ENCODE results near the gene AMH.
A peak's percentile ranks its signal among the peaks of the same experiment; 100 is the strongest.

Gene AMH

GRCh38 chr19:2221918-2222317 lies 27.2 kb upstream of the AMH start:
- no peak for DNase-seq

DNA sequence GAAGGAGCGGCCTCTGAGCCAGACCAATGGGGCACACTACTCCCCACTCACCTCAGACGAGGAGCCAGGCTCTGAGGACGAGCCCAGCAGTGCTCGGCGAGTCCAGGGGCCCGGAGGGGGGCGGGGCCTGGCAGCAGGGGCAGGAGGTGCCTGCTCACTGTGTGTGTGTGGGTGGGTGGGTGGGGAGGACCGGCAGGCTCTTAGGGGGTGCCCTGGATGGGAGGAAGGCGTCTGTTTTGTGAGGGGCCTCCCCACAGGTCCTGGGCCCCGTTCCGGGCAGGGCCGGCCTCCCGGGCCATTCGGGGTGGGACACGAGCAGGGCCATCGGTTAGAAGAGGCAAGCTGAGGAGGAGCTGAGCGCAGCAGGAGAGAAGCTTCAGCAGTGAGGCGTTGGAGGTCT lies 25.7 kb upstream of the AMH start:
- DNase-seq = no peak

DNA sequence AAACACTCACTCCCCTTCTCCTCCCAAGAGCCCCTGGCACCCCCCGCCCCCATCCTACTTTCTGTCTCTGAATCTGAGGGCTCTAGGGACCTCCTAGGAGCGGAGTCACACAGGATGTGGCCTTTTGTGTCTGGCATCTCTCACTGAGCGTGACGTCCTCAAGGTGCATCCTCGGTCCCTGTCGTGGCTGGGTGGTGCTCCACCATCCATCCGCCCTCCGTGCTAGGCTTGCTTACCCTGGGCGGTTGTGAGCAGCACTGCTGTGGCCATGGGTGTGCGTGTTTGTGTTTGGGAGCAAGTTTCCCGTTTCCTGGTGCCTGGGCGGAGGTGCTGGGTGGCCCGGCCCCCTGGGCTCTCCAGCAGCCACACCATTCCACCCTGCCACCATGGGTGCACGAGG lies 25.2 kb upstream of the AMH start:
- DNase-seq = no peak

GRCh38 chr19:2224754-2225349 lies 24.3 kb upstream of the AMH start:
- no peak for DNase-seq

- no peak for DNase-seq
Measured at GRCh38 chr19:2225415-2226050, 23.6 kb upstream of the AMH start.

- DNase-seq = no peak
Measured at GRCh38 chr19:2226051-2226839, 22.9 kb upstream of the AMH start.

GRCh38 chr19:2226840-2227360 lies 22.2 kb upstream of the AMH start:
- DNase-seq = no peak

DNA sequence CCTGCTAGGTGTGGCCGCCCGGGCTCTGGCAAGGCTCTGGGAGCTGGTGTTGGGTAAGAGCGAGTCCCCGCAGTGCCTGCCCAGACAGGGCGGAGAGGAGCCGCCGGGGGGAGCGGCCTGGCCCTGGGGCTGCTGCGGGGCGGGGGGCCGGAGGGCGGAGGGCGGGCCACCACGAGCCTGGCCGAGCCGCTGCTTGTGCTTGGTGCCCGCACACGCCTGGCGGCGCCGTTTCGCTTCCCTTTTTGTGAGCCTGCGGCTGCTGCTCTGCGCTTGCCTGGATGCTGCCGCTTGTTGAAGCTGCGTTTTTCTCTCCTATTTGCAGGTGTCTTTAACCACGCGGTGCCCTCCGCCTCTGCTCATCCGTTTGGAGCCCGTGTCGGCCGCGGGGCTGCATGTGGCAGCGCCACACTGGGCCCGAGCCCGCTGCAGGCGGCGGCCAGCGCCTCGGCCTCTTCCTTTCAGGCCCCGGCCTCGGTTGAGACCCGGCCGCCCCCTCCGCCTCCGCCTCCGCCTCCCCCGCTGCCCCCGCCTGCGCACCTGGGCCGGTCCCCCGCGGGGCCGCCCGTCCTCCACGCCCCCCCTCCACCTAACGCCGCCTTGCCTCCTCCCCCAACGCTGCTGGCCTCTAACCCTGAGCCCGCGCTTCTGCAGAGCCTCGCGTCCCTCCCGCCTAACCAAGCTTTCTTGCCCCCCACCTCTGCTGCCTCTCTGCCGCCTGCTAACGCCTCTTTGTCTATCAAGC lies 21.5 kb upstream of the AMH start:
- DNase-seq = no peak

GRCh38 chr19:2228157-2229030 lies 20.7 kb upstream of the AMH start:
- no peak for DNase-seq

DNA sequence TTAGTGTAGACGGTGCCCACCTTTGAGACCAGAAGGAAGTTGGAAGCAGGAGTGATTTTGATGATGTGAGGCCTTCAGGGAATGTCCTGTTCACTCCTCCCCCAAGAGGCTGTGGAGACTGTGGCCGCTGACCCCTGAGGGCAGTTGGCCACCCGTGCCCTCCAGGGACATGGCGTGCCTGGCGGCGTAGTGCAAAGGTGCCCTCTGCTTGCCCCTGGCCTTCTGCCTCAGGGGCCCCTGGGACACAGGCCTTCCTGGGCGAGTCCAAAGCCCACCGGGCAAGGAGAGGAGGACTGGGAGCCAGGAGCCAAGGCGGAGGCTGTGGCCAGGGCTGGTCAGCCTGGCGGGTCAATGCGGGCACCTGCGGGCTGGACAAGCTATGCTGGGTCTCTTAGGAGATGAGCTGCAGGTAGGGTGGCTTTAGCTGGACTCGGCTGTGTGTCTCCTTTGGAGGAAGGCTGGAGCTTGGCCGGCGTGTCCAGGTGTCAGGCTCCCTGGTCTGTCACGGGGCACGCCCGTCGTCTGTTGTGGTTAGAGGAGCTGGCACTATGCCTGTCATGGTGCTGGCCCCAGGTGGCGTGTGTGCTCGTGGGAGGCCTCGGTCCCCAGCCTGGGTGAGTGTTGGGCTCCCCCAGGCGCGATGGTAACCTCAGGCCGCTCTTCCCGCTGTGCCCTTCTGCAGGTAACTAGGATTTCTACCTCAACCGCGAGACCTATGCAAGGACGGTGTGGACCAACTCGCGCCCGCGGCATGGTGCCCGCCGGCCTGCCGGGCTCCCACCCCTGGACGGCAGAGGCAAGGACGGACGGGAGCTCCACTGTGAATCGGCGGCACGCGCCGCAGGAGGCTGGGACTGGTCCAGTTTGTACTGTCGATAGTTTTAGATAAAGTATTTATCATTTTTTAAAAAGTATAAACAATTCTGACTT lies 19.8 kb upstream of the AMH start:
- DNase-seq = no peak

DNA sequence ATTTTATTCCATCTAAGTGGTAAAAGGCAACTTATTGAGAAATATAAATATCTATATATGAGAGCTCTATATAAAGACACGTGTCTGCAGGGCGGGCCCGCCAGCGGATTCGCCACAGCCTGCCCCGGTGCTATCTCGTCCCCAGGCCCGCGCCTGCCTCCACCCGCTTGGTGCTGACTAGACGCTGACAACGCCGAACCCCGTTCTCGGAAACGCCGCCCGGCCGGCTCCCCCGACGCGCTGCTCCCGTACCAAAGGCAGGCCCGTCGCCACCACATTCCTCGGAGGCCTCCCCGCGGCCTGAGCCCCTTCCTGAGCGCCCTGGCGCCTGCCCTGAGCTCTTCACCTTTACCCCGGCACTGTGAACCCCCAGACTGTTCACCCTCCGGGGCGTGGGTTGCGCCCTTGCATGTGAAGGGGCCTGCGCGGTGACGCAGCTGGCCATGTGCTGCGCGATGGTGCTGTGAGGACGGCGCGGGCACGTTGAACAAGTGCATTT lies 19.0 kb upstream of the AMH start:
- DNase-seq = no peak

- no peak for DNase-seq
Measured at GRCh38 chr19:2230807-2231533, 18.2 kb upstream of the AMH start.

- no peak for DNase-seq
Measured at GRCh38 chr19:2231621-2232221, 17.4 kb upstream of the AMH start.

GRCh38 chr19:2232286-2233151 lies 16.6 kb upstream of the AMH start:
- no peak for DNase-seq

GRCh38 chr19:2233601-2234280 lies 15.4 kb upstream of the AMH start:
- DNase-seq = no peak

DNA sequence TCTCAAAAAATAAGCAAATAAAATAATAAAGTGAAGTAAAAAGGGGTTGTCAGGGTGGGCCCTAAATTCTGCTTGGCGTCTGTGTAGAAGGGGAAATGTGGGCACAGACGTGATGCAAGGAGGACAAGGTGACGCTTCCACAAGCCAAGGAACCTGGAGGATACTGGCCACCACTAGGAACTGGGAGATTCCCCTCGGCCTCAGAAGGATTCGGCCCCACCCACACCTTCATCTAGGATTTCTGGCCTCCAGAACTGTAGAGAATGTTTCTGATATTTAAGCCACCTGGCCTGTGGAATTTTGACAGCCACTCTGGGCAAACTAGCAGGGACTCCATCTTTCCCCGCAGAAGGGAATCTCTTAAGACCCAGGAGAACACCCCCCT lies 14.1 kb upstream of the AMH start:
- no peak for DNase-seq

- DNase-seq = peak; percentile 77
Measured at GRCh38 chr19:2235381-2236063, 13.6 kb upstream of the AMH start.

GRCh38 chr19:2236064-2236313 lies 13.1 kb upstream of the AMH start:
- no peak for DNase-seq

All from NCI-H1105 (cell line).